OCI-LY7 (cell line): Measurements from ENCODE around the gene SERHL2.

ENCODE experiments used
- CTCF ChIP-seq: fragments of 200-600 bp; sonication (generic); conservative IDR thresholded peaks from 2 replicates; pipeline ENCODE4 v1.5.1; 2014; ENCODE audit warnings: mild to moderate bottlenecking, antibody characterized with exemption, low read length, moderate library complexity, mixed read lengths
- EZH2phosphoT487 ChIP-seq: fragments of 200-600 bp; sonication (generic); IDR thresholded peaks from 2 replicates; pipeline ENCODE4 v1.6.1; 2018; ENCODE audit warnings: low read depth, borderline replicate concordance, mild to moderate bottlenecking, mixed run types, antibody characterized with exemption, low read length, moderate library complexity, mixed read lengths

GRCh38 chr22:42604403-42604802 is 50.6 kb downstream of the SERHL2 start:
- TF ChIP-seq CTCF (no peak), EZH2phosphoT487 (no peak)
